Mesothelial cell of epicardium (in vitro differentiated cells): ENCODE data around the gene SMTNL1. TPM values are rescaled to one million over a fixed set of nuclear protein-coding genes. Genes with fewer than 3 reads are reported as not detected.

Experiments used
- DNase-seq, 2 experiments: peaks; one replicate each; pipeline ENCODE4 v3.0.0; 2021; ENCODE audit warnings: low spot score in 2 of 2; ENCODE audit not compliant: unreplicated experiment in 2 of 2
- H3K27ac Mint-ChIP-seq: 2 replicates; pipeline ENCODE4 v1.8.0; 2021; ENCODE audit warnings: mixed read lengths
- H3K27me3 Mint-ChIP-seq: 2 replicates; pipeline ENCODE4 v1.8.0; 2021; ENCODE audit warnings: low read depth, mixed read lengths
- H3K36me3 Mint-ChIP-seq: 2 replicates; pipeline ENCODE4 v1.8.0; 2021; ENCODE audit warnings: mixed read lengths
- H3K4me1 Mint-ChIP-seq: 2 replicates; pipeline ENCODE4 v1.8.0; 2021; ENCODE audit warnings: mixed read lengths
- H3K4me3 Mint-ChIP-seq: 2 replicates; pipeline ENCODE4 v1.8.0; 2021; ENCODE audit warnings: mild to moderate bottlenecking, moderate library complexity, mixed read lengths
- H3K9me3 Mint-ChIP-seq: 2 replicates; pipeline ENCODE4 v1.8.0; 2021; ENCODE audit warnings: mixed read lengths
- total RNA-seq: library from RNA; stranded (reverse); gene quantifications from 3 replicates; pipeline ENCODE4 v1.2.1, GENCODE V29; 2021
- TF ChIP-seq, protein P1 (sequence below): fragments of 200-600 bp; sonication (generic); IDR thresholded peaks from one replicate; pipeline ENCODE4 v1.5.0; 2021; ENCODE audit warnings: antibody characterized with exemption; ENCODE audit not compliant: unreplicated experiment

The SMTNL1 gene
- total RNA-seq, 1 donor from 2014 or later: not detected

DNA sequence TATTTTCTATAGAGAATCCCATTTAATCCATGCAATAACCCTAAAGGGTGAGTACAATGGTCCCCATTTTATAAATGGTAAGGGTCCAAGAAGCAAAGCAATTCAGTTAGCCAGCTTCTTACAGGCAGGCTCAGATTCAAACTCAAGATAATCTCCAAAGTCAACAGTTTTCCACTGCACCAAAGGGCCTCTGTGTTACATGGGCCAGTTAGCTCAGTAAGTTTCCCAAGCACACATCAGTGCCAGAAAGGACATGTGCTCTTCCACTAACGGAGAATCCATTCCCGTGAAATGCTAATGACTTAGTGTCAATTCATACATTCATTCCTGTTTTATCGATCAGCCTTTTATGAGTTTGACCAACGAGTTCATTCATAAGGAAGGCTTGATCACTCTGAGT lies 32.9 kb upstream of the SMTNL1 start:
- TF ChIP-seq, protein P1, sequence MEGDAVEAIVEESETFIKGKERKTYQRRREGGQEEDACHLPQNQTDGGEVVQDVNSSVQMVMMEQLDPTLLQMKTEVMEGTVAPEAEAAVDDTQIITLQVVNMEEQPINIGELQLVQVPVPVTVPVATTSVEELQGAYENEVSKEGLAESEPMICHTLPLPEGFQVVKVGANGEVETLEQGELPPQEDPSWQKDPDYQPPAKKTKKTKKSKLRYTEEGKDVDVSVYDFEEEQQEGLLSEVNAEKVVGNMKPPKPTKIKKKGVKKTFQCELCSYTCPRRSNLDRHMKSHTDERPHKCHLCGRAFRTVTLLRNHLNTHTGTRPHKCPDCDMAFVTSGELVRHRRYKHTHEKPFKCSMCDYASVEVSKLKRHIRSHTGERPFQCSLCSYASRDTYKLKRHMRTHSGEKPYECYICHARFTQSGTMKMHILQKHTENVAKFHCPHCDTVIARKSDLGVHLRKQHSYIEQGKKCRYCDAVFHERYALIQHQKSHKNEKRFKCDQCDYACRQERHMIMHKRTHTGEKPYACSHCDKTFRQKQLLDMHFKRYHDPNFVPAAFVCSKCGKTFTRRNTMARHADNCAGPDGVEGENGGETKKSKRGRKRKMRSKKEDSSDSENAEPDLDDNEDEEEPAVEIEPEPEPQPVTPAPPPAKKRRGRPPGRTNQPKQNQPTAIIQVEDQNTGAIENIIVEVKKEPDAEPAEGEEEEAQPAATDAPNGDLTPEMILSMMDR: no peak
- Mint-ChIP-seq H3K4me3 (no peak overlapping the region), H3K9me3 (no peaks in the 10 kb centered on the region), H3K27me3 (peaks cover 6% of the 10 kb centered on the region), H3K4me1 (peaks cover 8% of the 10 kb centered on the region), H3K36me3 (no peaks in the 10 kb centered on the region), H3K27ac (no peak overlapping the region)
- DNase-seq: no peak

DNA sequence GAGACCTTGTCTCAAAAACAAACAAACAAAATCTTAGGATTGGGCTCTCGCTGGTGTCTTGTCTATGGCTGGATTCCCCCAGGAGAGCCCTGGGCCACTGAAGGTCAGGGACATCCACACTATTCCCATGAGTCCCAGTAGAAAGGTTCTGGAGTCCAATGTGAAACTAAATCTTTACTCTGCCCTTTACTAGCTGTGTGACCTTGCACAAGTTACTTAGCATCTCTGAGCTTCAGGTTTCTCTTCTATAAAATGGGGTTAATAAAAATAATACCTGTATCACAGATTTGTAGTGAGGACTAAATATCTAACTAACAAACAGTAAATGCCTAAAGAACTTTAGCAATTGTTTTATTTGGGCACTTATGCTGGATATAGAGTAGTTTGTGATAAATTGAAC lies 30.9 kb upstream of the SMTNL1 start:
- H3K4me1 Mint-ChIP-seq: no peaks in the 10 kb centered on the region
- H3K27ac Mint-ChIP-seq: no peak overlapping the region
- no peaks in the 10 kb centered on the region for H3K9me3 Mint-ChIP-seq
- TF ChIP-seq, protein P1: no peak
- no peaks in the 10 kb centered on the region for H3K36me3 Mint-ChIP-seq
- H3K4me3 Mint-ChIP-seq: no peak overlapping the region
- H3K27me3 Mint-ChIP-seq: peaks cover 11% of the 10 kb centered on the region
- no peak for DNase-seq

DNA sequence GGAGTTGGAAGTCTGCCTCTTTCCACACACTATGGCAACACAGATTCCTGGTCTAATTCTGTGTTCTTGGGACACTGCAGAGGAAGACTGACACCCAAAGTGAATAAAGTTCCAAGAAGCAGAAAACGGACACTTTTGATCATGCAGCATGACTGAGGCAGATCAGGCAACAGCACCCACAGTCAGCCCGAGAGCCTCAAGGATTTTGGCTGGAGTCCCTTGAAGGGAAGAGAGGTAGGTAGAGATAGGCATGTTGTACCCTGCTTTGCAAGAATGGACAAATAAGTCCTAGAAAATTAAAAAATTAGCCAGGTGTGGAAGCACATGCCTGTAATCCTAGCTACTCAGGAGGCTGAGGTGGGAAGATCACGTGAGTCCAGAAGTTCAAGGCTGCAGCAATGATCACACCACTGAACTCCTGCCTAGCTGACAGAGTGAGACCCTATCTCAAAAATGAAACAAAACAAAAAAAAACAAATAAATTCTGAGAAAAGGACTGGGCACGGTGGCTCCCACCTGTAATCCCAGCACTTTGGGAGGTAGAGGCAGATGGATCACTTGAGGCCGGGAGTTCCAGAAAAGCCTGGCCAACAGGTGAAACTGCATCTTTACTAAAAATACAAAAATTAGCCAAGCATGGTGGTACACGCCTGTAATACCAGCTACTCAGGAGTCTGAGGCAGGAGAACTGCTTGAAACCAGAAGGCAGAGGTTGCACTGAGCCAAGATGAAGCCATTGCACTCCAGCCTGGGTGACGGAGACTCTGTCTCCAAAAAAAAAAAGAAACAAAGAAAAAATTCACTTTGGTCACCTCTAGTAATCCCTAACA lies 28.8 kb upstream of the SMTNL1 start:
- no peaks in the 10 kb centered on the region for H3K36me3 Mint-ChIP-seq
- TF ChIP-seq, protein P1: no peak
- H3K27me3 Mint-ChIP-seq: peaks cover 32% of the 10 kb centered on the region
- DNase-seq: no peak
- no peak overlapping the region for H3K4me3 Mint-ChIP-seq
- no peaks in the 10 kb centered on the region for H3K4me1 Mint-ChIP-seq
- no peaks in the 10 kb centered on the region for H3K9me3 Mint-ChIP-seq
- H3K27ac Mint-ChIP-seq: no peak overlapping the region

DNA sequence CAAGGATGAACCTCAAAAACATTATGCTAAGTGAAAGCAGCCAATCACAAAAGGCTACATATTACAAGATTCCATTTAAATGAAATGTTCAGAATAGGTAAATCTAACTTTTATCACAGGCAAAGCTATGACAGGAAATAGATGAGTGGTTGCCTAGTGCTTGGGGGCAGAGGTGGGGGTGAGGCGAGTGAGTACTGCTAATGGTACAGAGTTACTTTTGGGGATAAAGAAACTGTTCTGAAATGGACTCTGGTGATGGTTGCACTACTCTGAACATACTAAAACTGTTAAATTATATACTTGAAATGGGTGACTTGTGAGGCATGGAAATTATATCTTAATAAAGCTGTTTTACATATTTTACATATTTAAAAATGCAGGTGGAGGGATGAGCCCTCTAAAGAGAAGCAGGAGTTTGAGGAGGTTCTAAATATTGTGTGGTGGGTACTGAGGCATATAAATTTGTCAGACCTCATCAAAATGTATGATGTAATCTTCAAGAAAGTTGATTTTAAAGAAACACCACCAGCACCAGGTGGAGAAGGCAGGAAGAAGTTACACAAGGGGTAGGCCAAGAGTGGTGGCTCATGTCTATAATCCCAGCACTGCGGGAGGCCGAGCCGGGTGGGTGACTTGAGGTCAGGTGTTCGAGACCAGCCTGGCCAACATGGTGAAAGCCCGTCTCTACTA lies 25.5 kb upstream of the SMTNL1 start:
- H3K9me3 Mint-ChIP-seq: no peaks in the 10 kb centered on the region
- H3K36me3 Mint-ChIP-seq: no peaks in the 10 kb centered on the region
- TF ChIP-seq, protein P1: no peak
- H3K4me3 Mint-ChIP-seq: no peak overlapping the region
- peaks cover 11% of the 10 kb centered on the region for H3K4me1 Mint-ChIP-seq
- peaks cover 64% of the 10 kb centered on the region for H3K27me3 Mint-ChIP-seq
- no peak for DNase-seq
- H3K27ac Mint-ChIP-seq: no peak overlapping the region

DNA sequence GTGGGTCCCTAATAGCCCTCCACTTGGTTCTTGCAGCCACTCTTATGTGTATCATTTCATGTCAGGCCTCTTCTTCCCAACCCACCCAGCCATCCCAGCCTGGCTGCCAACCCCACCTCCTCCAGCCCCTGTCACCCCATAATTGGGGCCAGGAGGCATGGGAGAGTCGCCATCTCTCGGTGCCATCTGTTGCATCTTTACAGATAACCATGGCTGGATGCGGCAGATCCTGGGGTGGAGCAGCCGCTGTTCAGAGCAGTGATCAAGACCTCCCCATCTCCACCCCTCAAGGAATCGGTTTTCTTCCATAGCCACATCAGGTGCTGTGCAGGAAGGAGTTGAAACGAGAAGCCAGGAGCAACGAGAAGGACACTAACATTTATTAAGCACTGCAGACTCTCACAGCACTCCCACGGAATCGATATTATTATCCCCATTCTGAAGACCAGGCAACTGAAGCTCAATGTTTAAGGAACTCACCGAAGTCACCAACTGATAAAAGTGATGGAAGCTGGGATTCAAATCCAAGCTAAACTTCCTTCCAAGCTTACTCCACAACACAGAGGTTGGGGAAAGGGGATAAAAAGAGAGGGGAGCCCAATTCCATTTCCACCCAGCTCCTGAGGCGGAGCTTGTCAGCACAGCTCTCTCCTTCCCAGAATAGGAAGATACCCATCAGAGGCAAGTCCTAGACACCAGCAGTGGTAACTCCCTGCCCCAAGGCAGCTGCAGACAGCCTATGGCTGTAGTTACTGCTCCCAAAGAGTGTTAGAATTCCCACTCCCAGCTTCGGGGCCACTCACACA lies 24.5 kb upstream of the SMTNL1 start:
- H3K9me3 Mint-ChIP-seq: no peaks in the 10 kb centered on the region
- DNase-seq: no peak
- no peaks in the 10 kb centered on the region for H3K36me3 Mint-ChIP-seq
- peaks cover 11% of the 10 kb centered on the region for H3K4me1 Mint-ChIP-seq
- peaks cover 72% of the 10 kb centered on the region for H3K27me3 Mint-ChIP-seq
- H3K4me3 Mint-ChIP-seq: no peak overlapping the region
- no peak overlapping the region for H3K27ac Mint-ChIP-seq
- TF ChIP-seq, protein P1: no peak
